Esophagus squamous epithelium (tissue), 4 donors: ENCODE measurements around the gene OLAH.

ENCODE experiments used
- POLR2A ChIP-seq, 4 donors: fragments of 450-650 bp; IDR thresholded peaks; one replicate each; pipeline ENCODE4 v1.6.1; 2017; ENCODE audit warnings: antibody characterized with exemption in 4 of 4, mild to moderate bottlenecking in 4 of 4, moderate library complexity in 3 of 4
- TF ChIP-seq, protein P1 (sequence below), 6 experiments: fragments of 450-650 bp in 4 of 6; fragments of 200-600 bp in 2 of 6; sonication (generic) in 2 of 6; IDR thresholded peaks; one replicate each; pipeline ENCODE4 v1.5.1; 2016 to 2019; ENCODE audit warnings: antibody characterized with exemption in 6 of 6, mild to moderate bottlenecking in 4 of 6, moderate library complexity in 4 of 6

- no peak for TF ChIP-seq POLR2A (IDR thresholded peaks at IDR 0.05)
- TF ChIP-seq, protein P1, sequence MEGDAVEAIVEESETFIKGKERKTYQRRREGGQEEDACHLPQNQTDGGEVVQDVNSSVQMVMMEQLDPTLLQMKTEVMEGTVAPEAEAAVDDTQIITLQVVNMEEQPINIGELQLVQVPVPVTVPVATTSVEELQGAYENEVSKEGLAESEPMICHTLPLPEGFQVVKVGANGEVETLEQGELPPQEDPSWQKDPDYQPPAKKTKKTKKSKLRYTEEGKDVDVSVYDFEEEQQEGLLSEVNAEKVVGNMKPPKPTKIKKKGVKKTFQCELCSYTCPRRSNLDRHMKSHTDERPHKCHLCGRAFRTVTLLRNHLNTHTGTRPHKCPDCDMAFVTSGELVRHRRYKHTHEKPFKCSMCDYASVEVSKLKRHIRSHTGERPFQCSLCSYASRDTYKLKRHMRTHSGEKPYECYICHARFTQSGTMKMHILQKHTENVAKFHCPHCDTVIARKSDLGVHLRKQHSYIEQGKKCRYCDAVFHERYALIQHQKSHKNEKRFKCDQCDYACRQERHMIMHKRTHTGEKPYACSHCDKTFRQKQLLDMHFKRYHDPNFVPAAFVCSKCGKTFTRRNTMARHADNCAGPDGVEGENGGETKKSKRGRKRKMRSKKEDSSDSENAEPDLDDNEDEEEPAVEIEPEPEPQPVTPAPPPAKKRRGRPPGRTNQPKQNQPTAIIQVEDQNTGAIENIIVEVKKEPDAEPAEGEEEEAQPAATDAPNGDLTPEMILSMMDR (IDR thresholded peaks at IDR 0.05) = no peak
Measured at GRCh38 chr10:15096661-15097010, 52.9 kb downstream of the OLAH start.
